ENCODE measurements around the gene ADCY10.

- no peak for TF ChIP-seq CTCF (conservative IDR thresholded peaks at IDR 0.05; ENCODE audit: low read length)
- no peak for TF ChIP-seq EZH2phosphoT487 (IDR thresholded peaks at IDR 0.05; ENCODE audit: borderline replicate concordance, low read depth, low read length)
Measured at GRCh38 chr1:167916766-167917511, 3.0 kb upstream of the ADCY10 start.
